ENCODE measurements around the gene PTPRK. TPM values are rescaled to one million over a fixed set of nuclear protein-coding genes. Genes with fewer than 3 reads are reported as not detected.

PTPRK gene
- total and polyA plus RNA-seq, 2 of the 8 experiments (the other 6 are each of a cell fraction or from before 2014, with no cell fraction given), result 11.4 to 47.3 TPM

- peaks cover 0 to 3% (median 0%) of the 10 kb centered on the region in 4 experiments; a peak in 2 of 7 replicates for H3K4me1 ChIP-seq (replicated peaks in 1 of 4; ENCODE audit: control insufficient read depth in 3 of 4, insufficient read depth in 4 of 4, low read length in 3 of 4)
- H3K9me3 ChIP-seq (ENCODE audit: insufficient read depth in 2 of 2, low read depth in 1 of 2, low read length in 1 of 2), result no peaks in the 10 kb centered on the region
- no peak overlapping the region for H3K23ac ChIP-seq (ENCODE audit: insufficient read length)
- H3K23me2 ChIP-seq (ENCODE audit: low read depth, low read length), result no peaks in the 10 kb centered on the region; the same call in 1 of the 2 replicates
- H3K4me3 ChIP-seq (ENCODE audit: extremely low read depth in 1 of 4, insufficient read depth in 2 of 4, low read depth in 3 of 4, low read length in 4 of 4), result no peak overlapping the region
- no peak overlapping the region for H2AK5ac ChIP-seq (ENCODE audit: low read depth, low read length)
- TF ChIP-seq POU5F1 (IDR thresholded peaks at IDR 0.05; ENCODE audit: low read depth, low read length), result no peak
- TF ChIP-seq RBBP5 (IDR thresholded peaks at IDR 0.05; ENCODE audit: borderline replicate concordance, low read depth, low read length), result no peak
- no peak for TF ChIP-seq CBX8 (IDR thresholded peaks at IDR 0.05; ENCODE audit: borderline replicate concordance, low read depth, low read length)
- POLR2A ChIA-PET (ENCODE audit: partially characterized antibody), result interaction anchor here (0.6 kb wide), 1 partner anchor 8 kb away, joined by 3 read pairs; no protein-coding TSS in a partner anchor
- H3K36me3 ChIP-seq (ENCODE audit: control insufficient read depth in 2 of 4, insufficient read depth in 4 of 4, low read length in 3 of 4), result no peaks in the 10 kb centered on the region
- H3K79me1 ChIP-seq (ENCODE audit: low read depth, low read length), result no peaks in the 10 kb centered on the region; the same call in 1 of the 2 replicates
- H2BK120ac ChIP-seq (replicated peaks; ENCODE audit: low read depth, low read length), result no peak overlapping the region
- no peak overlapping the region for H4K5ac ChIP-seq (ENCODE audit: insufficient read length, low read depth, low read length)
- H4K20me1 ChIP-seq (replicated peaks in 1 of 2; ENCODE audit: control insufficient read depth in 1 of 2, insufficient read depth in 2 of 2, low read length in 2 of 2), result no peaks in the 10 kb centered on the region
- 91% methylated on average over 3 of the region's 3 CpGs; no CpG with 5 or more reads in 1 of the 2 experiments for WGBS, 2 experiments (ENCODE audit: extremely low coverage in 1 of 2, insufficient coverage in 1 of 2, insufficient read length in 1 of 2, insufficient replicate concordance in 2 of 2, low coverage in 1 of 2, low lambda C conversion rate in 2 of 2, missing lambda C conversion rate in 1 of 2)
- no peak overlapping the region for H3K9ac ChIP-seq (replicated peaks in 1 of 4; ENCODE audit: extremely low read depth in 1 of 4, low read depth in 3 of 4, low read length in 3 of 4)
- H3K79me2 ChIP-seq (ENCODE audit: control insufficient read depth in 1 of 2, insufficient read depth in 2 of 2, low read length in 2 of 2), result peaks cover 0 to 21% of the 10 kb centered on the region in 2 experiments; a peak in 2 of 4 replicates
- H3K56ac ChIP-seq (replicated peaks; ENCODE audit: insufficient read length, low read depth, low read length), result no peak overlapping the region
- H3K4me2 ChIP-seq (ENCODE audit: insufficient read depth in 1 of 2, low read depth in 2 of 2, low read length in 2 of 2), result no peak overlapping the region
- no peak overlapping the region for H2BK15ac ChIP-seq (ENCODE audit: low read length)
- CTCF ChIA-PET (ENCODE audit: partially characterized antibody), result no interaction called here
- no peak for DNase-seq (ENCODE audit: low read depth in 1 of 2, low spot score in 2 of 2)
- no peak overlapping the region for H2BK12ac ChIP-seq (ENCODE audit: low read depth, low read length)
- no peak for FAIRE-seq
- no peak overlapping the region for H4K8ac ChIP-seq (ENCODE audit: extremely low read depth, insufficient read depth, low read length)
- no peaks in the 10 kb centered on the region for H3K27me3 ChIP-seq (replicated peaks in 1 of 4; ENCODE audit: control insufficient read depth in 3 of 4, extremely low read depth in 1 of 4, insufficient read depth in 3 of 4, low read length in 3 of 4)
- H4K91ac ChIP-seq (replicated peaks; ENCODE audit: insufficient read length, low read length), result no peak overlapping the region
- no peak overlapping the region for H3K18ac ChIP-seq (ENCODE audit: extremely low read depth, low read length)
- no peak overlapping the region for H3K27ac ChIP-seq (ENCODE audit: low read depth, low read length)
- H2AFZ ChIP-seq (ENCODE audit: low read length), result no peak overlapping the region
- no peak overlapping the region for H3K4ac ChIP-seq (replicated peaks; ENCODE audit: insufficient read length, low read depth, low read length)
- no peak overlapping the region for H2BK5ac ChIP-seq (ENCODE audit: low read depth, low read length)
- H3K14ac ChIP-seq (ENCODE audit: insufficient read length), result no peak overlapping the region
- no peak overlapping the region for H2BK20ac ChIP-seq (ENCODE audit: low read length)
Measured at GRCh38 chr6:128446497-128446896, 73.9 kb downstream of the PTPRK start.
